KBM-7 (cell line): ENCODE measurements around the gene PDE6A.

Source experiments
- DNase-seq: peaks from one replicate; pipeline ENCODE4 v3.0.0-alpha.2; 2015
- in situ Hi-C: fragments of 300-500 bp; cut with MboI; formaldehyde crosslinking; loops from 2 replicates; pipeline ENCODE4 v1.14.3; 2020; ENCODE audit warnings: low sequenced_read_pairs, low pct_unique_long_range_greater_than_20kb, mixed read lengths

The PDE6A gene

DNA sequence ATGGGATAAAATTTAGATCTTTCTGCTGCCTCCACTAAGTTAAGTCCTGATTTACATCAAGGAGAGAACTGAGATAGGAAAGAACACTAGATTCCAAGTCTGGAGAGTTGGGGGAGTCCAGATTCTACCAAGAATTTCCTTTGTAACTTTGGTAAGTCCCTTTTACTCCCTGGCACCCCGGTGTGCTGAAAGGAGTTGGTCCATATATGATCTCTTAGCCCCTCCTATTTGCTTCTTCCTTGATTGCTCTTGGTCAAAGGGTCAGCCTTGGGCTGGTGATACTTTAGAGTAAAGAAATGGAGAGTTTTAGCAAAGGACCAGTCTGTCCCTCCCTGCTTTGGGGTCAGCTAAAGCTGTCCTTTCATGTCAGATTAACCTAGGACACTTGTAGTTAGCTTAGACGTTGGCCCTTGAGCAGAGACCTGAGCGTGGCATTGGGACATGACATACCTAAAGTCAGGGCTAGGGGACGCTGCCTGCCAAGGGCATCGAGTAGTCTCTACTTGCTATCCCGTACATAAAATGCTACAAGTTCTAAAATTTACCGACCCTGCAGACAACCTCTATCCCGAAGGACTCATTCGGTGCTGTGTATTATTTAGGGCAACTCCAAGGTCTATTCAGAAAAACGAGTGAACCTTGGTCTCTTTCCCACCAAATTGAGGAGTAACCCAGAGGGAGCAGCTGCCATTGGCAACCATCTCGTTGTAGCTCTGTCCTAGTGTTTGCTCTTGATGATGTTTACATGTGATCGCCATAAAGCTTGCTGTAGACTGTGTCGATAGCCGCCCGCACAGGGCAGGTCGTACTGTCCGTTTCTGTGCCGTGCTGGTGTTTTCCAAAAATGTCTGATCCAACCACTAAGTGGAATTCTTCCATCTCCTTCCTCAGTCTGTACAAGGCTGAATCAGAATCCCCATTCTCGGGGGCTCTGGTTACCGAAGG lies 94.4 kb downstream of the PDE6A start:
- in situ Hi-C loops, result no loop called here
- no peak for DNase-seq

DNA sequence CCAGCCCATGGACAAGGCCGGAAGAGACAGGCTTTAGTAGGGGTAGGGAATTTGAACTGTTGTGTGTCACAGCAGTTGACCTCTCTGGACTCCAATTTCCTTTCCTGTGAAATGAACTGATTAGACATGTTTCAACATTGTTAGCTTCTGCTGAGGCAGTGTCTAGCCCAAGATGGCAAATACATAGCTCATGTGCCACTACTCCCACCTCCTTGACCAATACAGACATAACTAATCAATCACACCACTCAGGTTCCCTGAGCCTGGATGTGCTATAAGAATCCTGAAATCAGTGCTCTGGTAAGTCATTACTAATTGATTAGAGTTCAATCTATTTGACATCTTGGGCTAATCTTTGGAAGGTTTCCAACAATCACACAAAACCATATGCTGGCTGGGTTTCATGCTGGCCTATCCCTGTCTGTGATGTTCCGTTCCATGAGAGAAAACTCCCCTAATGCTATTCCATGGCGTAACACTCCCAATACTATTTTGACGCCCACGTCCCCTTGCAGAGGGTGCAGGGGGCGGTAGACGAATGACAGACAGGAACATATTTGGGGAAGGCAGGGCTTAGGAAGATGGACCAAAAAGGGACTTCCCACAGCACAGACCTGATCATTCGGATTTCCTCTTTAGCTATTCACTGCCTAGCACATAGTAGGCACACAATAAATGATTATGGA lies 95.2 kb downstream of the PDE6A start:
- in situ Hi-C loops, result no loop called here

GRCh38 chr5:149847611-149848010 lies 97.0 kb downstream of the PDE6A start:
- no peak for DNase-seq
- in situ Hi-C loops, result no loop called here

More for the DNA sequence above, 95.2 kb downstream of the PDE6A start:
- DNase-seq, result no peak

- DNase-seq, result no peak
- in situ Hi-C loops, result no loop called here
Measured at GRCh38 chr5:149846021-149846420, 98.6 kb downstream of the PDE6A start.

GRCh38 chr5:149845601-149846000 lies 99.0 kb downstream of the PDE6A start:
- no peak for DNase-seq
- in situ Hi-C loops, result no loop called here

DNA sequence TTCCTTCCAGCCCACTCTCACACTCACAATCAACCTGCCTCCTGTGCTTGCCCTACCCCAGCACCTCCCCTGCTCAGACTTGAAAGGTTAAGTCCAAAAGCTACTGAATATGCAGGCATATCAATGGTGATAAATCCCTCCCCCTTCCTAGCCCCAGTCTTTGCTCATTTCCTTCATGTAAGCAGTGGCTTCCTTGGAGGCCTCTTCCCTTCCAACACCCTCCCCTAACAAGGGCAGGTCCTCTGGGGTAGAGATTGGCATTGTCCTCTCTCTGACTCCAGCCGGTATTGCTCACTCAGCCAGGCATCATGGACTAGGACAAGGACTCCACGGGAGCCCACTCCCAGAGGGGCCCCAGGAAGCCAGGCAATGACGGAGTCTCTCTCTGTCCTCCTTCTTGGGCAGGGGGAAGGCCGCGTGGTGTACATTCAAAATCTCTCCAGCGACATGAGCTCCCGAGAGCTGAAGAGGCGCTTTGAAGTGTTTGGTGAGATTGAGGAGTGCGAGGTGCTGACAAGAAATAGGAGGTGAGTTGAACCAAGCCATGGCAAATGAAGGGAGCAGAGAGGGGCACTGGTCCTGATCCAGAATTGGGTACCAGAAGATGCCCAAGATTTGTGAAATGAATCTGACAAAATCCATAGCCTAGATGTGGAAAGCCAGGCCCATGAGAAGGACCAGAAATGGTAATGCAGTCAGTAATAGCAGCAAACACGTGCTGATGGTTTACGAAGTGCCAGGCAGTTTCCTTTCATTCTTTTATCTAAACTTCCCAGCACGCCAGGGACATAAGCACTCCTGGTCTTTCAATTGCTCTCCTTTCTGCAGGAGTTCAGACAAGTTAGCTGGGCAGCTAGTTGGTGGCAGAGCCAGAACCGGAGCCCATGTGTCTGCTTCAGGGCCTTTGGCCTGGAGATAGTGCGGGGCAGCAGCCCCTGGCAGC lies 102.5 kb downstream of the PDE6A start:
- in situ Hi-C loops, result no loop called here
- no peak for DNase-seq

DNA sequence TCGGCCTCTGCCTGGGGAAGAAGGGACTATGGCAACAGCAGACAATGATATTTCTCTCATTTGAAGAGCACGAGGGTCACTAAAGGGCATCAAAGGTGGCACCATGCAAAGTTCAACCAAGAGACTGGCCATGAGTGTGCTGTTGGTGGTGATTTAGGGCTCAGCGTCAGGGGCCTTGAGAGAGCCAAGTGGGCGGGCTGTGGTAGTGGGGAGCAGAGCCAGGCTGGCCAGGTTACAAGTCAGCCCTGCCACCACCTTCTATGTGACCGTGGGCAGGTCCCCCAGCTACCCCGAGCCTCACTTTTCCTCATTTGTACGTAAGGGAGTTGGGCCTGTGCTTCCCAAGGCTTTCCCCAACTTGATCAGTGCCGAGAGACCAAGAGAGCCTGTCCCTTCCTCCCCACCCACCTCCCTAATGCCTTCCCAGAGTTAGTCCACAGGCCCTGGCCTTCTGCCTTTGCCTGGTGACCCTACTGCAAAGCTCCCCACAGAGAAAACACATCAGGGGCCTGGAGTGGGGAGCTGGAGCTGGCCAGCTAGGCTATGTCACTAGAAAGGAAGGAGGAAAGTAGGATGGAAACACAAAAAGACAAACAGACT lies 104.3 kb downstream of the PDE6A start:
- no peak for DNase-seq
- in situ Hi-C loops, result no loop called here

- in situ Hi-C loops, result loop anchor here (10.0 kb wide), 2 partner anchors 145 to 205 kb away; no protein-coding TSS in a partner anchor
Measured at GRCh38 chr5:149839761-149840160, 104.8 kb downstream of the PDE6A start.

DNA sequence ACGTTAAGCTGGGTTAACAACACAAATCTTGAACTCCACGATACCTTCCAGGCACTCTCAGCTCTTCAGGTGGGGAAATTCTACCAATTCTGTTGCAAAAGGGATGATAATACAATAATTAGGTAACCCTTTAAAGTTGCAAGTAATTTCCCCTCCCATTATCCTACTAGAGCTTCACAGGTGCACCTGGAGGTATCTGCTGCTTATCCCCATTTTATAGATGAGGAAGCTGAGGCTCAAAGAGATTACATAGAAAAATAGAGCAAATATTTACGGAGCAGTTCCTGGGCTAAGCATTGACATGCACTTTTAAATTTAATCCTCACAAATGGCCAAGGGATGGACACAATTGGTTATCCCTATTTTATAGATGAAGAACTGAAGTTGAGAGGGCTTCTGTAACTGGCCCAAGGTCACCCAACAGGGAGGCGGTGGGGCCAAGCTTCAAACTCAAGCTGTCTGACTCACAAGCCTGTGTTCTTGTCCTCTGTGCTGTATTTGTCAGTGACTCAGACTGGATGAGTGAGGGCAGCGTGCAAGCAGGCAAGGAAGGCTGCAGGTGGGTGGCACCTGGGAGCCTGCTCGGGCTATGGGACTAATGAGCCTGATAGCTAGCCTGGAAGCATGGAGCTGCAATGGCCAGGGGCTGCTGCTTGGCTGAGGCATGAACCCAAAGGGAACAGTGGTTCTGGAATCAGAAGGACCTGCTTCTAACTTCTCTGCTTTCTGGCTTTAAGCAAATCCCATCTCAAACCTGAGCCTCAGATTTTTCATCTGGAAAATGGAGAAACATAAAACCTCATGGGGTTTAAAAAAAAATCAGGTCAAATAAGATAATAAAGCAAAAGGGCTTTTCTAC lies 105.5 kb downstream of the PDE6A start:
- in situ Hi-C loops, result loop anchor here (10.0 kb wide), 2 partner anchors 146 to 204 kb away; no protein-coding TSS in a partner anchor
- no peak for DNase-seq

More at GRCh38 chr5:149839761-149840160, 104.8 kb downstream of the PDE6A start:
- no peak for DNase-seq

DNA sequence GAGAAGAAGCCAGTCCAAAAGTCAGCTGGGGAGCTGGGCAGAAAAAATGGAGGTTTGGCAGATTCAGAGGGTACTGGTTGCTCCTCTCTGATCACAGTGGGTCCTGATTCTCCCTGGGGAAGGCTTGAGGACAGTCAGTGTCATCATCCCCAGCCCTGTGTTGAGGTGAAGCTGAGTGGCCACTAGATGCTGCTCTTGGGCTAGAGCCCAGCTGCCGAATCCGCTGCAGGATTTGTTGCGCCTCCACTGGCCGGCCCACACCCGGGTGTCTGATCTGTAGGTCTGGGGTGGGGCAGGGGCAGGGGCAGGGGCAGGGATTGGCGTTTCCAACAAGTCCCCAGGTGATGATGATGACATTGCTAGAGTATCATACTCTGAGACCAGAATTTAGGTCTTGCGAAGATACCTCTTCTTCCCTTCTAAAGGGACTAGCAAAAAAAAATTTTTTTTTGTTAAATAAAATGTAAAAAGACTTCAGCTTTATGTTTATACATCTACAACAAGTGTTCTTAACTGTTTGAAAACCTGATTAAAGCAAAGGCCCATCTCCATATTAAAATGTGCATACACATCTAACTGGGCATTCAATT lies 106.8 kb downstream of the PDE6A start:
- in situ Hi-C loops, result loop anchor here (10.0 kb wide), 2 partner anchors 147 to 203 kb away; no protein-coding TSS in a partner anchor
- DNase-seq, result peak; percentile 53

GRCh38 chr5:149836451-149837139 lies 108.0 kb downstream of the PDE6A start:
- in situ Hi-C loops, result loop anchor here (10.0 kb wide), 2 partner anchors 148 to 202 kb away; no protein-coding TSS in a partner anchor
- DNase-seq, result no peak

DNA sequence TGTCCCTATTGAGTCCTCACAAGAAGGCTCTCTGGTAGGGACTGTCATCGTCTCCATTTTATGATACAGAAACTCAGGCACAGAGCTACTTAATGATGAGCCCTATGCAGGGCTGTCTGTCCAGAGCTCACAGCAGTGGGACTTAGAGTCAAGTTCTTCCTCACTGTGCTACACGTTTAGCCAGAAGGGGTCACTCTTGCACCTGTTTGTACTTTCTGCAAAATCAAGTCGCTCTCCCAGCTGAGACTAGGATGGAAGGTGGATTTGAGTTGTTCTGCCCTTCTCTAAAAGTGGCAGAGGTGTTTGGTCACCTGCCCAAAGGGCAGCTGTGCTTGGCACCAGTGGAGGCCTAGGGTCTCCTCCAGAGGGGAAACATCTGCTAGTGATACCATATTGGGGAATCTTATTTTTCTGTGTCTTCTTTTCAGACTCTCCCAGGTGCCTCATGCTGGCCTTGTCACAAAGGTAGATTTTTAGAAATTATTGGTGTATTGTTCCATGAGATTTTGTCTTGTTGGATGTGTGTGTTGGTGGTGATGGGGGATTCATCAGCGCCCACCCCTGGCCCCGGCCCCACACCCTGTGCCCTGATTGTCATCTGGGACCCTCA lies 110.2 kb downstream of the PDE6A start:
- in situ Hi-C loops, result loop anchor here (10.0 kb wide), 2 partner anchors 150 to 200 kb away; no protein-coding TSS in a partner anchor
- peak; percentile 71 for DNase-seq

GRCh38 chr5:149833116-149833827 lies 111.3 kb downstream of the PDE6A start:
- in situ Hi-C loops, result loop anchor here (10.0 kb wide), 2 partner anchors 152 to 198 kb away; no protein-coding TSS in a partner anchor
- no peak for DNase-seq

DNA sequence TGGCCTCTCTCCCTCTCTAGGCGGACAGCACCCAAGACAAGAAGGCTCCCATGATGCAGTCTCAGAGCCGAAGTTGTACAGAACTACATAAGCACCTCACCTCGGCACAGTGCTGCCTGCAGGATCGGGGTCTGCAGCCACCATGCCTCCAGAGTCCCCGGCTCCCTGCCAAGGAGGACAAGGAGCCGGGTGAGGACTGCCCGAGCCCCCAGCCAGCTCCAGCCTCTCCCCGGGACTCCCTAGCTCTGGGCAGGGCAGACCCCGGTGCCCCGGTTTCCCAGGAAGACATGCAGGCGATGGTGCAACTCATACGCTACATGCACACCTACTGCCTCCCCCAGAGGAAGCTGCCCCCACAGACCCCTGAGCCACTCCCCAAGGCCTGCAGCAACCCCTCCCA lies 112.0 kb downstream of the PDE6A start:
- no peak for DNase-seq
- in situ Hi-C loops, result loop anchor here (10.0 kb wide), 2 partner anchors 152 to 198 kb away; no protein-coding TSS in a partner anchor

DNA sequence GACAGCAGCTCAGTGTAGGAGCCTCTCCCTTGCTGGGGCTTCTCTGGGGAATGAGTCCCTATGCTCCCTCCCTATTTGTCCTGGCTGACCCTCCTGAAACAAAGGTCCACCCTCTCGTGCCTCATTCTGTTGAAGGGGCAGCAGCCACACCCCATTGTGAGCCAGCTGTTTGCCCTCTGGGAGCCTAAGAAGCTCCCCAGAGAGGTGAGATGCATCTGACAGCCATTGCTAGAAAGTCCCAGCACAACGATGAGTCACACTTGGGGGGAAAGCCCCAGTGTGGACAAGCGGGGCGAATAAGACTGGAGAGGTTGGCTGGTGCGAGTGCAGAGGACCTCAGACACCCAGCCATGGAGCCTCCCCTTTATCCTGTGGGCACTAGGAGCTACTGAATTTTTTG lies 113.1 kb downstream of the PDE6A start:
- DNase-seq, result no peak
- in situ Hi-C loops, result loop anchor here (10.0 kb wide), 2 partner anchors 153 to 197 kb away; no protein-coding TSS in a partner anchor
